Neural progenitor cell (in vitro differentiated cells): ENCODE data around the gene VPS13D. TPM values are rescaled to one million over a fixed set of nuclear protein-coding genes. Genes with fewer than 3 reads are reported as not detected.

Source experiments
- DNase-seq: peaks from one replicate; pipeline ENCODE4 v3.0.0-alpha.2; 2016; ENCODE audit warnings: low spot score
- H2AFZ ChIP-seq: fragments of 200-600 bp; sonication (generic); replicated peaks from 2 replicates; pipeline ENCODE4 v1.6.1; 2016; ENCODE audit warnings: antibody characterized with exemption
- H3F3A ChIP-seq: fragments of 200-600 bp; sonication (generic); 2 replicates; pipeline ENCODE4 v1.6.1; 2016; ENCODE audit warnings: antibody characterized with exemption, low read depth
- H3K27ac ChIP-seq: fragments of 200-600 bp; sonication (generic); 2 replicates; pipeline ENCODE4 v1.5.1; 2016; ENCODE audit warnings: mild to moderate bottlenecking
- H3K27me3 ChIP-seq: fragments of 200-600 bp; sonication (generic); 2 replicates; pipeline ENCODE4 v1.6.1; 2016; ENCODE audit warnings: mild to moderate bottlenecking, moderate library complexity
- H3K36me3 ChIP-seq: fragments of 200-600 bp; sonication (generic); 2 replicates; pipeline ENCODE4 v1.5.1; 2016
- H3K4me1 ChIP-seq: fragments of 200-600 bp; sonication (generic); 2 replicates; pipeline ENCODE4 v1.6.1; 2016; ENCODE audit warnings: mixed run types
- H3K4me2 ChIP-seq: fragments of 200-600 bp; sonication (generic); 2 replicates; pipeline ENCODE4 v1.6.1; 2016
- H3K4me3 ChIP-seq: fragments of 200-600 bp; sonication (generic); 2 replicates; pipeline ENCODE4 v1.5.1; 2016
- H3K79me2 ChIP-seq: fragments of 200-600 bp; sonication (generic); 2 replicates; pipeline ENCODE4 v1.6.1; 2016; ENCODE audit warnings: low read depth
- H3K9ac ChIP-seq: fragments of 200-600 bp; sonication (generic); 2 replicates; pipeline ENCODE4 v1.6.1; 2016
- H3K9me3 ChIP-seq: fragments of 200-600 bp; sonication (generic); 2 replicates; pipeline ENCODE4 v1.5.1; 2016; ENCODE audit warnings: low read depth
- H4K20me1 ChIP-seq: fragments of 200-600 bp; sonication (generic); 2 replicates; pipeline ENCODE4 v1.6.1; 2016; ENCODE audit warnings: low read depth
- H3K27ac Mint-ChIP-seq: 3 replicates; pipeline ENCODE4 v1.8.0; 2021; ENCODE audit warnings: mixed read lengths
- H3K27me3 Mint-ChIP-seq: 2 replicates; pipeline ENCODE4 v1.8.0; 2022; ENCODE audit warnings: low read depth, mild to moderate bottlenecking, inconsistent platforms, moderate library complexity, mixed read lengths; ENCODE audit not compliant: insufficient read depth
- H3K36me3 Mint-ChIP-seq: 3 replicates; pipeline ENCODE4 v1.8.0; 2021; ENCODE audit warnings: mixed read lengths
- H3K4me1 Mint-ChIP-seq: 3 replicates; pipeline ENCODE4 v1.8.0; 2021; ENCODE audit warnings: mixed read lengths
- H3K4me3 Mint-ChIP-seq: 3 replicates; pipeline ENCODE4 v1.8.0; 2021; ENCODE audit warnings: mild to moderate bottlenecking, moderate library complexity, mixed read lengths
- H3K9me3 Mint-ChIP-seq: 3 replicates; pipeline ENCODE4 v1.8.0; 2020; ENCODE audit warnings: mixed read lengths
- CTCF ChIP-seq: fragments of 200-600 bp; sonication (generic); IDR thresholded peaks from 2 replicates; pipeline ENCODE4 v1.5.1; 2017; ENCODE audit warnings: antibody characterized with exemption, mild to moderate bottlenecking
- EZH2 ChIP-seq: fragments of 200-600 bp; sonication (generic); IDR thresholded peaks from 2 replicates; pipeline ENCODE4 v1.6.1; 2017; ENCODE audit warnings: antibody characterized with exemption, mild to moderate bottlenecking, moderate library complexity
- EZH2phosphoT487 ChIP-seq: fragments of 200-600 bp; sonication (generic); IDR thresholded peaks from 2 replicates; pipeline ENCODE4 v1.6.1; 2017; ENCODE audit warnings: antibody characterized with exemption
- total RNA-seq: library from RNA; depleted of rRNA; stranded (reverse); fragments of >200 nt; gene quantifications from 2 replicates; pipeline ENCODE4 v1.2.3, GENCODE V29; 2015; ENCODE audit warnings: low replicate concordance

The VPS13D gene
- total RNA-seq, 1 donor from 2014 or later: 16.4 TPM

- Histone ChIP-seq H3K27me3 (no peaks in the 10 kb centered on the region), H3K79me2 (no peaks in the 10 kb centered on the region), H3K4me3 (no peak overlapping the region), H3F3A (peaks cover 16% of the 10 kb centered on the region), H3K9ac (no peak overlapping the region), H3K9me3 (no peaks in the 10 kb centered on the region), H3K36me3 (no peaks in the 10 kb centered on the region), H4K20me1 (no peaks in the 10 kb centered on the region), H3K27ac (no peak overlapping the region), H3K4me2 (no peak overlapping the region), H3K4me1 (peaks cover 31% of the 10 kb centered on the region), H2AFZ (no peak overlapping the region)
- Mint-ChIP-seq H3K4me3 (no peak overlapping the region), H3K27me3 (no peaks in the 10 kb centered on the region), H3K27ac (no peak overlapping the region), H3K36me3 (peaks cover 10% of the 10 kb centered on the region), H3K4me1 (peaks cover 20% of the 10 kb centered on the region), H3K9me3 (no peaks in the 10 kb centered on the region)
- TF ChIP-seq EZH2: no peak
- TF ChIP-seq EZH2phosphoT487: no peak
- TF ChIP-seq CTCF: no peak
- DNase-seq: no peak
Measured at GRCh38 chr1:12398479-12398878, 168.6 kb downstream of the VPS13D start.

GRCh38 chr1:12400027-12400693, 170.3 kb downstream of the VPS13D start:
- no peak for TF ChIP-seq EZH2
- no peak for TF ChIP-seq EZH2phosphoT487
- TF ChIP-seq CTCF: no peak
- no peaks in the 10 kb centered on the region for H3K27me3 Mint-ChIP-seq
- Histone ChIP-seq H3F3A (peaks cover 16% of the 10 kb centered on the region), H4K20me1 (no peaks in the 10 kb centered on the region), H3K9me3 (no peaks in the 10 kb centered on the region), H3K4me2 (no peak overlapping the region), H3K79me2 (no peaks in the 10 kb centered on the region), H3K4me3 (no peak overlapping the region), H3K9ac (no peak overlapping the region), H2AFZ (no peak overlapping the region), H3K27ac (no peak overlapping the region), H3K36me3 (no peaks in the 10 kb centered on the region), H3K4me1 (peaks cover 31% of the 10 kb centered on the region), H3K27me3 (no peaks in the 10 kb centered on the region)
- peaks cover 20% of the 10 kb centered on the region for H3K4me1 Mint-ChIP-seq
- H3K27ac Mint-ChIP-seq: no peak overlapping the region
- H3K4me3 Mint-ChIP-seq: no peak overlapping the region
- no peak for DNase-seq
- peaks cover 20% of the 10 kb centered on the region for H3K36me3 Mint-ChIP-seq
- H3K9me3 Mint-ChIP-seq: no peaks in the 10 kb centered on the region

- Histone ChIP-seq H3K36me3 (no peaks in the 10 kb centered on the region), H3F3A (peaks cover 31% of the 10 kb centered on the region), H3K79me2 (no peaks in the 10 kb centered on the region), H2AFZ (no peak overlapping the region), H4K20me1 (no peaks in the 10 kb centered on the region), H3K4me1 (peaks cover 46% of the 10 kb centered on the region), H3K27me3 (no peaks in the 10 kb centered on the region), H3K9ac (no peak overlapping the region), H3K4me3 (peak overlapping the region; percentile 17), H3K27ac (peak overlapping the region; percentile 39), H3K4me2 (peak overlapping the region; percentile 70), H3K9me3 (no peaks in the 10 kb centered on the region)
- H3K27ac Mint-ChIP-seq: no peak overlapping the region
- no peak overlapping the region for H3K4me3 Mint-ChIP-seq
- peak; percentile 53 for DNase-seq
- H3K4me1 Mint-ChIP-seq: peaks cover 27% of the 10 kb centered on the region
- H3K27me3 Mint-ChIP-seq: no peaks in the 10 kb centered on the region
- TF ChIP-seq EZH2phosphoT487 (peak; percentile 73), CTCF (no peak), EZH2 (no peak)
- peaks cover 18% of the 10 kb centered on the region for H3K36me3 Mint-ChIP-seq
- H3K9me3 Mint-ChIP-seq: no peaks in the 10 kb centered on the region
Measured at GRCh38 chr1:12402159-12402673, 172.4 kb downstream of the VPS13D start.
